SJCRH30 (cell line): ENCODE results near the gene EVX2. TPM values are rescaled to one million over a fixed set of nuclear protein-coding genes. Genes with fewer than 3 reads are reported as not detected.
A peak's percentile ranks its signal among the peaks of the same experiment; 100 is the strongest.

Experiments
- DNase-seq, 2 experiments: peaks; one replicate each; pipeline ENCODE4 v3.0.0-alpha.2; 2015 to 2020
- H3K27ac ChIP-seq: fragments of 250-450 bp; sonication (Bioruptor Pico); 2 replicates; pipeline ENCODE4 v1.5.1; 2020; ENCODE audit warnings: mild to moderate bottlenecking, moderate library complexity
- H3K27me3 ChIP-seq: fragments of 250-450 bp; sonication (Bioruptor Pico); 2 replicates; pipeline ENCODE4 v1.5.1; 2020; ENCODE audit warnings: mild to moderate bottlenecking, moderate library complexity
- H3K36me3 ChIP-seq: fragments of 250-450 bp; sonication (Bioruptor Pico); 2 replicates; pipeline ENCODE4 v1.5.1; 2020; ENCODE audit warnings: mild to moderate bottlenecking, moderate library complexity
- H3K4me1 ChIP-seq: fragments of 250-450 bp; sonication (Bioruptor Pico); 2 replicates; pipeline ENCODE4 v1.5.1; 2020; ENCODE audit warnings: mild to moderate bottlenecking, moderate library complexity
- H3K4me3 ChIP-seq: fragments of 250-450 bp; sonication (Bioruptor Pico); 2 replicates; pipeline ENCODE4 v1.5.1; 2020; ENCODE audit warnings: mild to moderate bottlenecking, moderate library complexity
- H3K9me3 ChIP-seq: fragments of 250-450 bp; sonication (Bioruptor Pico); replicated peaks from 2 replicates; pipeline ENCODE4 v1.5.1; 2020; ENCODE audit warnings: mild to moderate bottlenecking, moderate library complexity
- total RNA-seq: library from RNA; depleted of rRNA; stranded (reverse); fragments of >200 nt; shearing (Covaris generic); gene quantifications from 2 replicates; pipeline ENCODE4 v1.2.3, GENCODE V29; 2014

Gene EVX2
- total RNA-seq, 1 experiment from 2014 or later: not detected

GRCh38 chr2:176105730-176106580, 22.2 kb upstream of the EVX2 start:
- Histone ChIP-seq H3K9me3 (no peaks in the 10 kb centered on the region), H3K27me3 (no peaks in the 10 kb centered on the region), H3K4me1 (no peaks in the 10 kb centered on the region), H3K4me3 (no peak overlapping the region; the same call in 1 of the 2 replicates), H3K27ac (no peak overlapping the region), H3K36me3 (no peaks in the 10 kb centered on the region)
- DNase-seq: no peak

GRCh38 chr2:176105078-176105729, 21.4 kb upstream of the EVX2 start:
- Histone ChIP-seq H3K4me3 (no peak overlapping the region), H3K27ac (no peak overlapping the region), H3K9me3 (no peaks in the 10 kb centered on the region), H3K4me1 (no peaks in the 10 kb centered on the region), H3K27me3 (no peaks in the 10 kb centered on the region), H3K36me3 (no peaks in the 10 kb centered on the region)
- no peak for DNase-seq

GRCh38 chr2:176104316-176105077, 20.7 kb upstream of the EVX2 start:
- Histone ChIP-seq H3K36me3 (no peaks in the 10 kb centered on the region), H3K27me3 (no peaks in the 10 kb centered on the region), H3K4me3 (no peak overlapping the region), H3K9me3 (no peaks in the 10 kb centered on the region), H3K4me1 (no peaks in the 10 kb centered on the region), H3K27ac (no peak overlapping the region)
- no peak for DNase-seq

GRCh38 chr2:176103742-176104315, 20.1 kb upstream of the EVX2 start:
- no peak for DNase-seq
- H3K4me1 ChIP-seq: no peaks in the 10 kb centered on the region
- no peaks in the 10 kb centered on the region for H3K9me3 ChIP-seq
- H3K27me3 ChIP-seq: no peaks in the 10 kb centered on the region
- H3K27ac ChIP-seq: no peak overlapping the region
- H3K4me3 ChIP-seq: no peak overlapping the region
- H3K36me3 ChIP-seq: no peaks in the 10 kb centered on the region

GRCh38 chr2:176103194-176103593, 19.4 kb upstream of the EVX2 start:
- H3K36me3 ChIP-seq: no peaks in the 10 kb centered on the region
- DNase-seq: no peak
- no peaks in the 10 kb centered on the region for H3K27me3 ChIP-seq
- H3K27ac ChIP-seq: no peak overlapping the region
- no peak overlapping the region for H3K4me3 ChIP-seq
- H3K4me1 ChIP-seq: no peaks in the 10 kb centered on the region
- H3K9me3 ChIP-seq: no peaks in the 10 kb centered on the region

- Histone ChIP-seq H3K27ac (no peak overlapping the region), H3K4me1 (no peaks in the 10 kb centered on the region), H3K4me3 (no peak overlapping the region), H3K9me3 (no peaks in the 10 kb centered on the region), H3K36me3 (no peaks in the 10 kb centered on the region), H3K27me3 (no peaks in the 10 kb centered on the region)
- DNase-seq: no peak
Observed at GRCh38 chr2:176102309-176102866, 18.6 kb upstream of the EVX2 start.

- no peaks in the 10 kb centered on the region for H3K27me3 ChIP-seq
Observed at GRCh38 chr2:176101842-176102241, 18.1 kb upstream of the EVX2 start.

GRCh38 chr2:176101216-176101830, 17.6 kb upstream of the EVX2 start:
- DNase-seq: no peak
- no peak overlapping the region for H3K27ac ChIP-seq
- no peak overlapping the region for H3K4me3 ChIP-seq
- no peaks in the 10 kb centered on the region for H3K4me1 ChIP-seq
- no peaks in the 10 kb centered on the region for H3K36me3 ChIP-seq
- H3K27me3 ChIP-seq: no peaks in the 10 kb centered on the region
- H3K9me3 ChIP-seq: no peaks in the 10 kb centered on the region

More at GRCh38 chr2:176101842-176102241, 18.1 kb upstream of the EVX2 start:
- no peaks in the 10 kb centered on the region for H3K4me1 ChIP-seq
- no peak overlapping the region for H3K27ac ChIP-seq
- no peak for DNase-seq
- no peak overlapping the region for H3K4me3 ChIP-seq
- no peaks in the 10 kb centered on the region for H3K36me3 ChIP-seq
- no peaks in the 10 kb centered on the region for H3K9me3 ChIP-seq

GRCh38 chr2:176100547-176101140, 16.9 kb upstream of the EVX2 start:
- Histone ChIP-seq H3K27ac (no peak overlapping the region), H3K27me3 (no peaks in the 10 kb centered on the region), H3K9me3 (no peaks in the 10 kb centered on the region), H3K4me1 (no peaks in the 10 kb centered on the region), H3K4me3 (no peak overlapping the region), H3K36me3 (no peaks in the 10 kb centered on the region)
- no peak for DNase-seq

- no peaks in the 10 kb centered on the region for H3K4me1 ChIP-seq
- H3K36me3 ChIP-seq: no peaks in the 10 kb centered on the region
- no peaks in the 10 kb centered on the region for H3K27me3 ChIP-seq
- no peaks in the 10 kb centered on the region for H3K9me3 ChIP-seq
- no peak within 1 kb of the TSS; the same call in 1 of the 2 replicates for H3K27ac ChIP-seq
- peak within 1 kb of the TSS; percentile 73 for H3K4me3 ChIP-seq
- DNase-seq: no peak
Observed at GRCh38 chr2:176099728-176100546, 16.2 kb upstream of the EVX2 start, which contains the start of gene HOXD12. Gene HOXD12, plus strand, starts transcription at chr2:176099795. Its CDS starts 7 bp downstream, at chr2:176099802.

GRCh38 chr2:176099159-176099727, 15.5 kb upstream of the EVX2 start:
- no peak overlapping the region for H3K4me3 ChIP-seq
- H3K4me1 ChIP-seq: no peaks in the 10 kb centered on the region
- H3K27ac ChIP-seq: no peak overlapping the region
- H3K27me3 ChIP-seq: no peaks in the 10 kb centered on the region
- no peak for DNase-seq
- no peaks in the 10 kb centered on the region for H3K36me3 ChIP-seq
- H3K9me3 ChIP-seq: no peaks in the 10 kb centered on the region

GRCh38 chr2:176098366-176099158, 14.8 kb upstream of the EVX2 start:
- peak; percentile 43 to 56 for DNase-seq
- no peak overlapping the region; the same call in 1 of the 2 replicates for H3K27ac ChIP-seq
- no peaks in the 10 kb centered on the region for H3K27me3 ChIP-seq
- H3K4me1 ChIP-seq: no peaks in the 10 kb centered on the region
- H3K36me3 ChIP-seq: no peaks in the 10 kb centered on the region
- peak overlapping the region; percentile 73 for H3K4me3 ChIP-seq
- H3K9me3 ChIP-seq: no peaks in the 10 kb centered on the region
